Activated naive CD4-positive, alpha-beta T cell (primary cell): ENCODE measurements around the gene ITGA6.

Experiments
- DNase-seq, 4 experiments: peaks; one replicate each; lab custom pipeline; 2025; lab: John Stamatoyannopoulos, UW

ITGA6 gene

DNA sequence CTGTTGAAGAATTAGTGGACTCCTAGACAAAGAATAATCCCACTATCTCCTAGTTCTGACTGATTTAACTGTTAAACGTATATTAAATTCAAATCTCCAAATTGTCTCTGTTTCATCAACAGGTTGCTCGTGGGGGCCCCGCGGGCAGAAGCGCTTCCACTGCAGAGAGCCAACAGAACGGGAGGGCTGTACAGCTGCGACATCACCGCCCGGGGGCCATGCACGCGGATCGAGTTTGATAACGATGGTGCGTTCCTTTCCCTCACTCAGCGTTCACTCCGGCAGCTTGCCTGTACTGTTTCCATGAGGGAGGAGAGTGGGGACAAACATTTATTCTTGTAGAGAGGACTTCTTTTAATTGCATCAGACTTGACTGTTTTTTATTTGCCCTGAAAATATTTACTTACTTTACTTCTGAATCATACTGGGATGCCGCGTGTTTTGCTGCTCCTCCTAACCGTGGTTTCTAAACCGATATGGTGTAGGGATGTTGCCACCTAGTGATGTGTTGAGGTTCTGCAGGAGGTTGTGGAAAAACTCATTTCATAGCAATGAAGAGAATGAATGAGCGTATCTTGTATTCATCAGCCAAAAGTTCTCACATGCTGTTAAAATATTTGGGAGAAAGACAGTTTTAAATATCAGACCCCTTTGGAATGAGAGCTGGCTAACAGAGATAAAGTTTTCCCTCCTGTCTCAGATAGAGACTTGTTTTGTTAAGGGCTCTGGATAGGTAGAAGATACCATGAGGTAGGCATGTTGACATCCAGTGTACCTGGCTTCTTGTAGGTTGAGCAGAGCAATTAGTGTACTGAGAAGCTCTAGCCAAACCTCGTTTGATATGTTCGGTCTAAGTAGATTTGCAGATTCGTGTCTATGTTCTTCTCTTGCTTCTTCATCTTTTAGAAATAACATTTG is 38.3 kb downstream of the ITGA6 start:
- DNase-seq = peak; percentile 5 to 55 (median 29)

DNA sequence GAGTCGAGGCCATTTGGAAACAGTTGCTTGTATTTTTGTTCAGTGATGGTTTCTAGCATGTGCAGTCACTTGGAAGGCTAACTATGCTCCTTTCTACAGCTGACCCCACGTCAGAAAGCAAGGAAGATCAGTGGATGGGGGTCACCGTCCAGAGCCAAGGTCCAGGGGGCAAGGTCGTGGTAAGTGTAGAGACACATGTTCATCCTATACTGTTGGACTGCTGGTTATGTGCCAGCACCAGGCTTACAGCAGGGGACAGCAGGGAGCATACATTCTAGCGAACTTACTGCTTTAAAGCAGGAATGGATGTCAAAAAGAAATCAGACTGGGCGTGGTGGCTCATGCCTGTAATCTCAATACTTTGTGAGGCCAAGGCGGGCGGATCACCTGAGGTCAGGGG is 40.0 kb downstream of the ITGA6 start:
- no peak for DNase-seq

DNA sequence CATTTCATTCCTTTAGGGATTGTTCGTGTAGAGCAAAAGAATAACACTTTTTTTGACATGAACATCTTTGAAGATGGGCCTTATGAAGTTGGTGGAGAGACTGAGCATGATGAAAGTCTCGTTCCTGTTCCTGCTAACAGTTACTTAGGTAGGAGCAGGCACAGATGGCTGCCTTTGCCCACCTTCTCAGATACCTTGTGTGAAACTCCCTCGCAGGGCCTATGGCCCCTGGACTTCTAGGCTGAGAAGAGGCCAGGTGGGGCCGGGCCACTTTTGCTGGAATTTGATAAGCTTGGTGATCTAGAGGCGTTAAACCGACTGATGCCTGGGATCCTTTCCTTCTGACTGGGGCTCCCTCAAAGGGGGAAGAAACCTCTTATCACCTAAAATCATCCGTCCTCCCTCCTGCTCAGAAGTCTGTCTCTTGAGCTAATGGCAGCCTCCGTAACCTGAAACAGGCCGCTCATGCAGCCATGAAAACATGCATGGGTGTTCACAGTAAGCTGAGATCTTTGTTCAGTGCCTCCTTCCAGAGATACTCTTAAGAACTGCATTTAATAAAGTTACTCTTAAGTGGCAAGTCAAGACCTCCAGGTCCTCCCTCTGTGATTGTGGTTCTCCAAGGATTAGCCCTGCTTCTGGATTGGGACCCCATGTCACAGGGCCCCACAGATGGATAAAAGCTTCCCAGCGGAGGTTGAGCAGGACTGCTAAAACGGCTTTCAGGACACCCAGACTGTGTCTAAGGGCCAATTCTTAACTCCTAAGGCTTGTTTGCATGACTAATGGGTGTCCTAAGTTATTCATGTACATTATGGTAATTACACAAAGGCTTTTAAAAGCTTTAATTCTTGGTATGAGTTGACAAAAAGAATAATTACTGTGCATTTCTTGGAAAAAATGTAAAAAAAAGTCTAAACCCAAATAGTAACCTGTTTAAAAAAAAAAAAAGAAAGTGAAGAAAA is 43.9 kb downstream of the ITGA6 start:
- no peak for DNase-seq

DNA sequence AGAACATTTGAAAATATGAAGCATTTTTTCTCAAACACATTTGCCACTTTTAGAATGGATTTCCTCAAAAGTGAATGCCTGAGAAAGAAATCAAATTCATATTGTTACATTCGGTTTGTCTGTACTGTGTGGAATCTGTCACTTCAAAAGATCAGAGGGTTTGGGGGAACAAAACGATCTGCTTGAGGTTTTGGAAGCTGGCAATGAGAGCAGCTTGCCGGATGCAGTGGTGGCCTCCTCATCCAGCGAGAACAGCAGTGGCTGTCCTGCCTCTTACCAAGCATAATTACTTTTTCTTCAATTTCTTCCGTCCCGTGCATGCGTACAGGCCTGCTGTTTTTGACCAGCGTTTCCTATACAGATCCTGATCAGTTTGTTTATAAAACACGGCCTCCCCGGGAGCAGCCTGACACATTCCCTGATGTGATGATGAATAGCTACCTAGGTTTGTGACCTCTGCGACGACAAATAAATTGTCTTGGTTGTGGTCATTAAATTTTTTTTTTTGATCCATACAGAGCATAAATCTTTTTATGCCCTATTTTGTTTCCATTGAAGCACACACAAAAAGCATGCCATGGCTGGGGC is 45.2 kb downstream of the ITGA6 start:
- no peak for DNase-seq

DNA sequence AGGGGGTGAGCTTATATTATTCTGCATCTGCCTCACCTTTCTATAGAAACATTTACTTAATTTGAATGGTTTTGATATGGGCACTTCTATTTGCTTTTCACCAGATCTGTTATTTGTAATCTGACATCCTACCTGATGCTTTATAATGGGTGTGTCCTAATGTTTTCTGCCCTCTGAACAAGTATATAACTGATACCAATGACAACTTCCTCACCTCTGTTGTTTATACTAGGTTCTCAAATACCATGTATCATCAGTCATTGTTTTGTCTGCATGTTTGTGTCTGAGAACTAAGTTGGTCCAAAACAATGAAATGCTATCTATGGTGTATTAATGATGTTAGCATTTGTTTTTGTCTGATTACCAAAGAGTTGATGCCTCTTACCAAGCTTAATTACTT is 45.8 kb downstream of the ITGA6 start:
- DNase-seq = no peak

DNA sequence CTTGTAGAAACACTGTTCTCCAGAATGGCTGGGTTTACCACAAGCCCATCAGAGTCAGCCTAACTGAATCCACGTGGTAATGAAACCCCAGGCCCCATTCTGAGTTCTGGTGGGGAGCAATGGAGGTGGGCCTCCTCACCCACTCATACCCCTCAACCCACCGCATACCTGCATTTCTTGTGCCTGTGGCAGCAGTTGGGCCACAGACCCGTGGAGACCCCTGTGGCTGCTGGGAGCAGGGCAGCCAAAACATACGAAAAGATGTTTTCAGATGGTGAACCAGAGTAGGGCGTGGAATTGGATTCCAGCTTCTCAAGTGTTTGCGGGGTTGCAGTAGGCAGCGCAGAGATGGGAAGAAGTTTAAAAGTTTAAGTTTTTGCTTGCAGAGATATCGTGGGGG is 51.0 kb downstream of the ITGA6 start:
- DNase-seq = no peak

DNA sequence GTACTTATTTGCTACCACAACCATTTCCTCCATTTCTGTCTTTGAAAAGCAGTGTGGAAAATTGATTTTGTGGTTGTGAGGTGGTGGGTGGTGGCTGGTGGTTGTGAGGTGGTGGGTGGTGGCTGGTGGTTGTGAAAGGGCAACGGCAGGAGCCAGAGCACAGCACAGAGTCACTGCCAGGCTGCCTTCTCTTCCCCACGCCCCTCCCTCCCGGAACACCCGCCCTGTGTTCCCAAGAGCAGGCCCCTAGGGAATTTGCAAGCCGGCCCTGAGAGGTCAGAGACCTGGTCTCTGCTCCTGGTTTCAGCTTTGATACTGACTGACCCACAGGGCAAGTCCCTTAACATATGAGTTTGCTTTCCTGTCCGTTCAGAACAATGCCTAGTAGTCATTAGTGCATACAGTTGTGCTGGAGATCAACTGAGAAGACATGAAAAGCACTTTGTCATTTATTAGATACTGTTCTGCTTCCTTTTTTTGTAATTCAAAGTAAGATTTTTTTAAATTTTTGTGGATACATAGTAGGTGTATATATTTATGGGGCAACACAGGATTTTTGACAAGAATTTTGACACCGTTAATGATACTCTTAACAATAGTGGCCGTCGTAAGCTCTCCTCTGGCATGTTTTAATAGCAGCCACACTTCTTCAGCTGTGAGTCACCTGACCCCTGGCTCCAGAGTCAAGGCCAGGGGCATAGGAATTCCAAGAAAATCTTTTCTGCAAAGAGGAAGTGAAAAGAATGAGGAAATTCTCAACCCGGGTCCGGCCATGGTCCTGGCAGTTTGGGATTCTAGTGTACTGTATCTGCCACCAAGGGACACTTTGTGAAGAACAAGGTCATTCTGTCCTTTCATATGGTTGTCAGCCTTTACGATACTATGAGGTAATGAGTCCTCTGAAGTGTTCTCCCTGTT is 53.2 kb downstream of the ITGA6 start:
- DNase-seq = no peak

DNA sequence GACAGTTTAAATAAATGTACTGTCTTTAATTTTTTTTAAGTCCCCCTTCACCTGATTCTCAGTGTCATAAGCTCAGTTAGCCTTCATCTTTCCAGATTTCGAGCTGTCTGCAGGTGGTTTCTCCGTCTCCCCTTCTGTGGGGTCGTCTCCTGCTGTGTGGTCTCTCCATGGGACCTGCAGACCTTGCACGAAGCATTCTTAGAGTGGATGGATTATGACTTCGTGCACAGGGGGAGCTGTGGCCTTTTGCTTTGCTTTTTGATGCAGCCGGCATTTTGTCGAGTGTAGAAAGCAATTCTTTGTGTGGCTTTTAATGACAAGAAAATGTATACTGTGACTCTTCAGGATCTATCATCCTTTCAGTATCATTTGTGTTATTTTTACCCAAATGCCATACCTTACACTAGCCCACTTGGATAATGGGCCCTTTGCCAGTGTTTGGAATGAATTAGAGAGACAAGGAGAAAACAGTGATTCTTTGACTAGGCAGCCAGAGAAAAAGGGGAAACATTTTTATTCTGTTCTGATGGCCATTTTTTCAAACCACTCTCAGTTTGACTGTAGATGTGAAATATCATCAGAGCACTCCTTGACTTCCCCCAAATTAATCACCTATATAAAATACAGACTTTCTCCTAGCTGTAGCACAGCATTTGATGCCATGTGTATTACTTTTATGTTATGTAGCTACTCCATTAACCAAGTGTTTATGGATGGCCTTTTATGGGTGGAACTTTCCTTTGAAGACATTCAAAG is 54.3 kb downstream of the ITGA6 start:
- no peak for DNase-seq

DNA sequence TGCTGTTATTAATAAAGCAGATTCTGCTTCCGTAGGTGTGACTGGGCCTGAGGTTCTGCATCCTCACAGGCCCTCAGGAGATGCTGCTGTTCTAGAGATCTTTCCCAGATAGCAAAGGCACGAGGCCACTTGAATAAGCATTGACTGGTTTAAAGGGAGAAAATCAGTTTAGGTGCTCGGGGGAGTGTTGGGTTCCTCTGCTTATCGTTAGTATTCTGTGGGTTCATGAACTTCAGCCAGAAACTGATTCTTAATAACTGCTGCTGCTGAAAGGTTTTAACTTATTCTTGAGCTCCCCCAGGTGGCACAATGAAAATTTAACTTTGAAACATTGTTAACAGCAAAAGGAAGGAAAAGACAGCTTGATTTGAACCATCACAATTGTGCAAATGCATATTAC is 56.9 kb downstream of the ITGA6 start:
- DNase-seq = no peak

DNA sequence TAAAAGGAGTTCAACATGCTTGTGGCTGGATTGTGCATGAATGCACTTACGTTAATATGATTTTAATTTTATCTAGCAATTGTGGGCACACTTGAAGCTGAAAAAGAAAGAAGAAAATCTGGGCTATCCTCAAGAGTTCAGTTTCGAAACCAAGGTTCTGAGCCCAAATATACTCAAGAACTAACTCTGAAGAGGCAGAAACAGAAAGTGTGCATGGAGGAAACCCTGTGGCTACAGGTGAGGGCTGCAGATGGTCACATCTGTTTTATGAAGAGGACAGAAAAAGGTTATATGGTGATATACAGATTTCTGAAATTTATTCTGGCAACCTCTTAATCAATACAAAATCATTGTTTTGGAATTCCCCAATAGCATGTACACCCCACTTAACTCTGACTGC is 57.3 kb downstream of the ITGA6 start:
- DNase-seq = no peak

DNA sequence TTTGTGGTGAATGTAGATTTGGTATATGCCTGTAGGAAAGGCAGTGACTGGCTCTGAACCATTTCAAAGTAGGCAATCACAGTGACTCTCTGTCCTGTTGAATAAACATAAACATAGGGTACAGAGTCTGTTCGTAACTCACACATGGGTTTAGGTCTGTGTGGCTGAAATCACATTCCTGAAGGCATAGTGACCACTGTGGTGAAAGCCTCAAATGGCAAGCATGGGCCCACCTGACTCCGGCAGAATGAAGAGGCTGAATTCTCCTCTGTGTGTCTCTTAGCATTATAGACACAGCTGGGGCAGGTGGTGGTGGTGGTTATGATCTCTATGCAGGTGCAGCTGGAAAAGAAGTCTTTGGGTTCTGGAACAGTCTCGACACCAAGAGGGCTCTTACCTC is 61.2 kb downstream of the ITGA6 start:
- DNase-seq = no peak

DNA sequence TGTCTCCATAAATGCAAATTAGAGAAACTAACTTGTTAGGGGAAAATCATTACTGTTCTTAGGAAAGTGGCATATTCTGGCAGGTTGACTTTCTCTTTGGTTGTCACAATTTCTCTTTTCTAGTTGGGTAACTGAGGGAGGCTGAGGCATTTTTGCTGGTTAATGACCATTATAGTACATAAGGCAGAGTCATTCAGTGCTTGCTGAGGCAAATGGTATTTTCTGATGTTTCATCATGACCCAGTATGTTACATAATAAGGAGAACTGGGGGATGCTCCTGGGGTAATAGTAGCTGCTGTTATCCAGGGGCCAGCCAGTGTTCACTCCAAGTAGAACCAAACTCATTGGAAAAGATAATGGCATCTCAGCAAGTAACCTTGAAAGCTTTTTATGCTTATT is 62.3 kb downstream of the ITGA6 start:
- no peak for DNase-seq

DNA sequence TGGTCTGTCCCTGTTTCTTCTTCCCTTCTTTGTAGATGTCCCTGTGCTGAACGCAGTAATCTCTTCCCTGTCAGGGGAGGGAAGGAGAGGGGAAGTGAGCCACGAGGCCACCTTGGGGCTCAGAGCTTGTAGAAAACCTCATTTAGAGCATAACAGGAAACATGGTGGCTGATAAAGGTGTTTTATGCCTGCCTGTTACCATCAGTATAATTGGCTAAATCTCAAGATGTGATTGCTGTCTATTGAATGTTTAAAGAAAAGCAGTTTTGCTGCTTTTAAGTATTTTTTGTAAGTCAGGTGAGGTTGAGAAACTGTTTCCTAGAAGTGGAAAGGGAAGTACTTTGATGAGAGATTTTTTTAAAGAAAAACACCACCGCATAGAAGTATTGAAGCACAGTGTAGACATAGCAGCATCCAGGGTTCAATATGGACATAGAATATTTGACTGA is 68.8 kb downstream of the ITGA6 start:
- DNase-seq = peak in 2 of 4 experiments; percentile 26 to 46

DNA sequence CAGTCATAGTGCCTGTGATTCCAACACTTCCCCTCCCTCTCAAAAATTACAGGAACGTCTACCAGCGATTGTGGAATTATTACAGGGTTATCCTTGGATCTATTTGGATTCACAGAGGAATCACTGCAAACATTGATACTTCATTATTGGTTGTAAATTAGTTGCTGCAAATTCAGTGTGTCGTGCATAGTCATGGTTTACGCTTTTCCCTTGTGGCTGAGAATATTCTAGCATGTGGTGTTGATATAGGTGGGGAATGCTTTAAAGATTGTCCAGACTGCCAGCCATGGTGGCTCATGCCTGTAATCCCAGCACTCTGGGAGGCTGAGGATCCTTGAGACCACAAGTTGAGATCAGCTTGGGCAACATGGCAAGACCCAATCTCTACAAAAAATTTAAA is 79.8 kb downstream of the ITGA6 start:
- DNase-seq = no peak

DNA sequence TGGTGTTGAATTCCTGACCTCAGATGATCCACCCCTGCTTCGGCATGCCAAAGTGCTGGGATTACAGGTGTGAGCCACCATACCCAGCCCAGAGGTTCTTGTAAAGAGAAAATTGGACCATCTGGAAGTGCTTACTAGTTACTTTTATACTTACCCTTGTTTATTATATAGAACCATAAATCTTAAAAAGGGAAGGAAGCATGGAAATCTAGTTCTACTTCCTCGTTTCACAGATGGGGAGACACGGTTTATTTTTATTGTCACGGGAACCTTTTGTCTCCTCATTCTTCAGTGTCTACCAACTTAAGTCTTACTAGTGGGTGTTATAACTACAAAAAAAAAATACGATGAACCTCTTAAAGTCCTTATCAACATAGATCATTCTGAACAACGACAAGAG is 82.7 kb downstream of the ITGA6 start:
- no peak for DNase-seq

DNA sequence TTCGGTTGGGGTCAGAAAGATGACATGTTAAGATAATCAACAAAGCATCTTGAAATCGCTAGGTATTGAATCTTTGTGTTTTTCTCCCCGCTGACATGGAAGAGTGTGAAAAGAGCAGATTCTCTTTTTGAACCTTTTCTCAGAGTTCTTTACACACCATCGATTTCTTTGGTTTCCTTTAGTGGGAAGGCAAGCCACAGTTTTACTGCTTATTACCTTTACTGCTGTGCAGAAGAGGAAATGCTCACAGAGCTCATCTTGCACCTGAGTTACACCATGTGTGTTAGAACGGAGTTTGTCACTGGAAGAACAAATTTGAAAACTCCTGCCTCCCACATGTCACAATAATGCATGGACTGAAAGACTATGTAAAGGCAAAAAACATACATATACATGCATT is 83.2 kb downstream of the ITGA6 start:
- no peak for DNase-seq

DNA sequence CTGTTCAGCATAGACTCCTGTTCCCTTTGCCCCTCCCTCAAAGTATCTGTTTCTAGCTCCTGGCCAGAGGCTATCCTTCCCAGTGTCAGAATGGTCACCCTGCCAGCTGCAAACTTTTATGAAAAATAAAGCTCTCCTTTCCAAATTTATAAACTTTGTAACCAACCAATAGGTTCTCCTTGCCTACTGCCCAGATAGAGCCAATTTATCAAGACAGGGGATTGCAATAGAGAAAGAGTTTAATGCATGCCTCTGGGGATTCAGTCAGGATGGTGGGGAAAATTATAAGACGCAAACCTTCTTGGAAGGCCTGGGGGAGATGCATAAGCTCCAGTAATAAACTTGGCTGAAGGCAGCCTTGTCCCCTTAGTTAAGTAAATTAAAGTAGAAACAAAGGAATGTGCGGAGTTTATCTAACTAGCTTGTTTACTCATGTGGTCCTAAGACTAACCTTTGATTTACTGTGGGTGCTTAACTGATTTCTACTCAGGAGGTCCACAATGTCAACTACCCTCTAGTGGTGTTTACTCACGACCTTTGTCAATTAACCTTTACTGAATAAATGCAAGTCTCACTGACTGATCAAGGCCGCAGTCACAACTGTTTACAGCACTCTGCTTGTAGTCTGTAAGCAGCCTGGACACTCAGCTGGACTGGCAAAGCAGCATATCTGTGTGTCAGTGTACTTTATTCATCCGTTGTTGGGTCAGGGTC is 85.6 kb downstream of the ITGA6 start:
- DNase-seq = no peak

DNA sequence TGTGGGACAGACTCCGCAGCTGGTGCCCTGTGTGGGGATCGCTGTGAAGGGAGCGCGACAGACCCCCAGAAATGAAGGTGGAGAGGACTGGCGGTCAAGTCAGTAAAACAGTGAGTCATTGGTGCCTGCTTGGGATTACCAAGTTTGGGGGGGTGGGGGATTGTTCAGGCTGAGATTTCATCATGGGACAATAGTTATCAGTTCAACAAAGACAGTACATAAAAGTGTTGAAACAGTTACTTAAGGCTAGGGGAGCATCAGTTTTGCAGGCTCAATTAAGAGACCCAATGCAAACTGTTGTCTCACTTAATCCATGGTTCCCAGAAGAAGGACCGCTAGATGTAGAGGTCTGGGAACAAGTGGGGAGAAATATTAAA is 86.1 kb downstream of the ITGA6 start:
- DNase-seq = no peak

DNA sequence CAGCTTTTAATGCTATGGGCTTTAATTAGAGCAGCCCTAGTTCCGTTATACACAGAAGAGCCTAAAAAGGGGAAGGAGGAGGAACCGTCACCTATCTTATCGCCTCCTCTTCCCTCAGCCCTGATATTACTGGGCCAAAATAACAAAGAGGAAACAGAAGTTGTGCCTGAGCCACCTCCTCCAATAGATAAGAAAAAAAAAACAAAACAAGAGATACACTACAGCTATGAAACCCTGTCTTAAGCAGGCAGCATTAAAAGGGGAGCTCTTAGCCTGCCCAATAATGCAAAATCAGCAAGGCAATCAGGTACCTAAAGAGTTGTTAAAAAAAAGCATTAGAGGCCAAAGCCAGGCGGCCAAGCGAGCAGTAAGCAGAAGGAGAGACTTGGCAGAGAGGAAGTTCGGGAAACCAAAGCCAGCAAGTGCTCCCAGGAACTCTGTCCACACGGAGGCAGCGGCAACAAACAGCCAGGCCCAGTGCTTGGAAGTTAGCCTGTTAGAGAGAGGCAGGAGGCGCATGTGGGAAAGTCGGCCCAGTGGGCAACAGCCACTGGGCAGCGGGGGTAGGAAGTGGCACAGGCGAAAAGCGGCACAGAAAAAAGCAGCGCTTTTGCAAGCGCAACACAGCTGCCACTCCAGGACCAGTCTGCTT is 86.7 kb downstream of the ITGA6 start:
- no peak for DNase-seq
